Omental fat pad (tissue), 4 donors: ENCODE measurements around the gene ACAP2. TPM values are rescaled to one million over a fixed set of nuclear protein-coding genes. Genes with fewer than 3 reads are reported as not detected.

Experiments used
- ATAC-seq: fragments of 150-250 bp; one replicate; pipeline ENCODE4 v1.9.1; 2016; ENCODE audit warnings: mild to moderate bottlenecking, moderate library complexity; ENCODE audit not compliant: low FRiP score
- DNase-seq: peaks from one replicate; pipeline ENCODE4 v3.0.0-alpha.2; 2019; ENCODE audit warnings: low spot score
- total RNA-seq, 4 donors: library from RNA; depleted of rRNA; stranded (reverse); fragments of >200 nt; gene quantifications; one replicate each; pipeline ENCODE4 v1.1.0, GENCODE V29; 2016
- TF ChIP-seq, protein P1 (sequence below), 3 donors: fragments of 450-650 bp; IDR thresholded peaks; one replicate each; pipeline ENCODE4 v1.5.1; 2016 to 2017; ENCODE audit warnings: antibody characterized with exemption in 3 of 3, mild to moderate bottlenecking in 3 of 3, moderate library complexity in 2 of 3

ACAP2 gene
- total RNA-seq, 4 donors from 2014 or later = 41.6 to 76.1 (median 44.5) TPM

DNA sequence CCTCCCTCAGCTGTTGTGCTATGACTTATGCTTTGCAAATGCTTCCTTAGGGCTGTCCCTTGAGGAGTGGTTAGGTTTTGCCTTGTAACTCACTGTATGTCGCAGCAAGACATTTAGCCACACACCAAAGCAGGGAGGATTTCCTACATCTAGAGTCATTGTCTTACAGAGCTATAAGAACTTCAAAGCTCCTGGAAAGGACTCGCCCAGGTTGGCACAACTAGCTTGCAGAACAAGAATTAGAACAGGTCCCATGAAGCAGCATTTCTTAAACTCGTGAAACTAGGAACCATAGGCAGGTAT lies 19.4 kb upstream of the ACAP2 start:
- ATAC-seq = no peak
- no peak for DNase-seq
- TF ChIP-seq, protein P1, sequence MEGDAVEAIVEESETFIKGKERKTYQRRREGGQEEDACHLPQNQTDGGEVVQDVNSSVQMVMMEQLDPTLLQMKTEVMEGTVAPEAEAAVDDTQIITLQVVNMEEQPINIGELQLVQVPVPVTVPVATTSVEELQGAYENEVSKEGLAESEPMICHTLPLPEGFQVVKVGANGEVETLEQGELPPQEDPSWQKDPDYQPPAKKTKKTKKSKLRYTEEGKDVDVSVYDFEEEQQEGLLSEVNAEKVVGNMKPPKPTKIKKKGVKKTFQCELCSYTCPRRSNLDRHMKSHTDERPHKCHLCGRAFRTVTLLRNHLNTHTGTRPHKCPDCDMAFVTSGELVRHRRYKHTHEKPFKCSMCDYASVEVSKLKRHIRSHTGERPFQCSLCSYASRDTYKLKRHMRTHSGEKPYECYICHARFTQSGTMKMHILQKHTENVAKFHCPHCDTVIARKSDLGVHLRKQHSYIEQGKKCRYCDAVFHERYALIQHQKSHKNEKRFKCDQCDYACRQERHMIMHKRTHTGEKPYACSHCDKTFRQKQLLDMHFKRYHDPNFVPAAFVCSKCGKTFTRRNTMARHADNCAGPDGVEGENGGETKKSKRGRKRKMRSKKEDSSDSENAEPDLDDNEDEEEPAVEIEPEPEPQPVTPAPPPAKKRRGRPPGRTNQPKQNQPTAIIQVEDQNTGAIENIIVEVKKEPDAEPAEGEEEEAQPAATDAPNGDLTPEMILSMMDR (IDR thresholded peaks at IDR 0.05) = no peak

DNA sequence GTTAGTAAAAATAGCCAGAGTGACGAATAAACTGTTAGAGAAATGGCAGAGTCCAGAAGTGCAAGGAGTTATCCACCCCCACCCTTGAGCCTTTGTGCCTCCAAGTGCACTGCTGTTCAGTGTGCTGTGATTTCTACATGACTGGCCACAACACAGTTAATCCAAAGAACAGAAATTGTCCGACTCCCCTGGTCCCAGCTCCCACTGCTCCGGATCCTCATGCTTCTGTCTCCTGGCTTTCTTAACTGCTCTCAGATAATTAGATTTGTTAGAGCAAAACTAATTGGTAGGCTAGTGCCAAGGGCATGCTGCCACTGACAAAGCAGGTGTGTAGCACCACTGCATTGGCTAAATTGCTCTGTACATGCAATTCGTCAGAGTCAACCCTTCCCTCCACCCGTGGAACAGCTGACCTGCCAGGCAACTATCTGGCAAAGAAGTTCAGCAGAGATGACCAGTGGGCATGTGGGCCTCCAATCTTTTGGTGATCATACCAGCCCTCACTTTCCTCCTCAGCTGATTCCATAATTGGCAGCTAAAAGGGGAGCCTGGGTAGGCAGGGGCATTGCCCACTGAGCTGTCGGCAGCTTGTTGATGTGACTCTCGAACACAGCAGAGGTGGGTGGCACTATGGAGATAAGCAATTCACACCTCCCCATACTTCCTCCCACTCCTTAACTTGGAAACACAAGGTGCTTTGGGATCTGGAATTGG lies 18.9 kb upstream of the ACAP2 start:
- DNase-seq = no peak
- TF ChIP-seq, protein P1 (IDR thresholded peaks at IDR 0.05) = no peak
- no peak for ATAC-seq

DNA sequence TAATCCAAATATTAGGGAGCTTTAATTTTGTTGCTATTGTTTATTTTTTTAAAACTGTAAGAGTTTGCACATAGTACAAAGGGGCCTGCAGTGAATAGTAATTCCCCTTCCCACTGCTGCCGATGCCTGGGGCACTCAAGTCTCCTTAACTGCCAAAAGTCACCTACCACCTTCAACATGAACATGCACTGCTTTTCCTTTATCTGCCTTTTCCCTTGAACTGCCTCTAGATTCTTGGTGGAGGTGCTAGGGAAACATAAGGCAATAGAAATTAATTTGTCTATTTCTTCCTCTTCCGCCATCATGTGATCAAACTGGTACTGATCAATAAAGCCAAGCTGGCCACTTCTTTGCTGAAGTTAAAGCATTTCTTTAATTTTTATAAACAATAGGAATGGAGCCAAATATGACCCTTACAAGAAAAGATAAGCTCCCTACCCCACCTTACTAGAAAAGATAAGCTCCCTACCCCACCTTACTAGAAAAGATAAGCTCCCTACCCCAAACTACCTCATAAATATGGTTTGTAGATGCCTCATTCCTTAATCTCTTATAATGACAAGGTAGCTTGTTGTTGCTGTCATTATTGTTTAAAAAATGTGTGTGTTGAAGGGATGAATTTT lies 17.4 kb upstream of the ACAP2 start:
- no peak for ATAC-seq
- TF ChIP-seq, protein P1 (IDR thresholded peaks at IDR 0.05) = no peak
- DNase-seq = no peak

DNA sequence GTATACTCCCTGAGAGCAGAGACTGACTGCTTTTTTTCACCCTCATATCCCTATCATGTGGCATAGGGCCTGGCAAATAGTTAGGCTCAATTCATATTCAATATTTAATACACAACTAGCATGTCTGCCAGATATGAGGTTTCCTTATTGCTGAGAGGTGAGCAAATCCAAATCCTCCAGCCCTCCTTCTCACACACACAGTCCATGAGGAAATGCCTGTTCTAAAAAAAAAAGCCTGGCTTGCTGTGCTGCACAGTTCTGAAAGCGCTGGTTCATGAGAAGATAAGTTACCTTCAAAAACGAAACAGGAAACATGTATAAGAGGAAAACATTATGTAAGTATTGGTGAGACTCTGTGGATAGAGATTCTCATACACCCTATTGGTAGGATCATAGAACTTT lies 15.5 kb upstream of the ACAP2 start:
- ATAC-seq (peak; percentile 66), DNase-seq (no peak)
- TF ChIP-seq, protein P1 (IDR thresholded peaks at IDR 0.05) = no peak

DNA sequence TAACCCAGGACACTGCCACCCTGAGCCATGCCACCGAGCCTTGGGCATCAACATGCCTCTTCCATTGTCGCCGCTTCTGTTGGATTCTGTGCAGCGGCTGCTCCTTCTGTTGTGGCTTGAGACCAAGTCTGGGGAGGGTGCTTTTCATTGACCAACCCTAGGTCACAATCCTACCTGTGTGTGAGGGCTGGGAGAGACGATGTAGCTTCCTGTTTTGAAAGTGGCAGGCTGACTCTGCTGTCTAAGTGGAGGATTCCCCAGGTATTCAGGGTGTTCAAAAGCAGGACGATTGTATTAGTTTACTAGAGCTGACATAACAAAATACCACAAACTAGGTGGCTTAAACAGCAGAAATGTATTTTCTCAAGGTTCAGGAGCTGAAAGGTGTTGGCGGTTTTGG lies 13.0 kb upstream of the ACAP2 start:
- ATAC-seq (no peak), DNase-seq (no peak)
- TF ChIP-seq, protein P1 (IDR thresholded peaks at IDR 0.05) = no peak

DNA sequence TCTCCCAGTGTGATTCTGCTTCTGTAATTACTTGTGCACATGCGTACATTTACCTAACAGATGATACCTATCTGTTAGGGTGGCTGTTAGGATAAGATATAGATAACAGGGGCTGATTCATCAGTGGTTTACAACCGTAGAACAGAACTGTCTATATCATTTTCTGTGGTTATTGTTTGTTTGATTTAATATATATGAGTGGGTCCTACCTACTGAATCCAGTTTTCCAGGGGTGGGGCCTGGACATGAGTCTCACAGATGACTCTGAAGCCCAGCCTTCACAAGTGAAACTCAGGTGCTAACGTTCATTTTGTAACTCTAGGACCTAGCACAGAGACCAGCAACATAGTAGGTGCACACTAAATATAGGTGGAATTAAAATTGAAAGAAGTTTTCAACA lies 10.4 kb upstream of the ACAP2 start:
- DNase-seq = no peak
- ATAC-seq = no peak
- TF ChIP-seq, protein P1 (IDR thresholded peaks at IDR 0.05) = no peak

DNA sequence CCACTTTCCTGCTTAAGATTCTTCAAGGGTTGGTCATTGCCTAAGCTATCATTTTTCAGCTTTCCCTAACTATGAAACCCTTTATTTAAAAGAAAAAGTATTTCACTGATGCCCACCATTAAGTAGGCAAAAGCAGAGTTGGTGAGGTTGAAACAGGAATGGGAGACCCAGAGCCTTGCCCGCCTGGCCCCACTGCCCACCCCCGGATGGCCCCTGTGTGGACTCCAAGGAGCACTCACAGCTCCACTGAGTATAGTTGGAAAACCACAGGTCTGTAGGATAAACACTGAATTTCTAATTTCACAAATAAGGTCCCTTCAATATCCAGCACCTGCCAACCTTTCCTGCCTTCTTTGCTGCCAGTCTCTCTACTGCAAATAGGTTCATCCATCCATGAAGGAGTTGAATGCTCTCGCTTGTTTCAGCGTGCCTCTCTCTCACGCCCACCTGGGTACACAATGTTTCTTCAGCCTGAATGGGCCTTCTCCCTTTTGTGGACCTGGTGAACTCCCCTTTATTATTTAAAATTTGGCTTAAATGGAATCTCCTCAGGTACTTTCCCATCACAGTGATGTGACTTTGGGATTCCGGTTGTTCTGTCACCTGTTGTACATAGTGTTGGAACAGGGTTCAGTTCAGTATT lies 8.7 kb upstream of the ACAP2 start:
- ATAC-seq (no peak), DNase-seq (no peak)
- TF ChIP-seq, protein P1 (IDR thresholded peaks at IDR 0.05) = no peak
